OCI-LY3 (cell line): ENCODE data around the gene NDC80.
"Not testable (repeated sequence)": the region's sequence is repeated elsewhere in the genome, so short reads cannot be mapped to it uniquely, and the experiment has no call there.

ENCODE experiments used
- EZH2phosphoT487 ChIP-seq: fragments of 200-600 bp; shearing (Covaris generic); IDR thresholded peaks from 2 replicates; pipeline ENCODE4 v1.6.1; 2018; ENCODE audit warnings: antibody characterized with exemption, mixed run types, low read depth
- TF ChIP-seq, protein P1 (sequence below): fragments of 200-600, 300-600 bp; sonication (generic); IDR thresholded peaks from 2 replicates; pipeline ENCODE4 v1.5.1; 2014; ENCODE audit warnings: antibody characterized with exemption, low read length, low read depth

DNA sequence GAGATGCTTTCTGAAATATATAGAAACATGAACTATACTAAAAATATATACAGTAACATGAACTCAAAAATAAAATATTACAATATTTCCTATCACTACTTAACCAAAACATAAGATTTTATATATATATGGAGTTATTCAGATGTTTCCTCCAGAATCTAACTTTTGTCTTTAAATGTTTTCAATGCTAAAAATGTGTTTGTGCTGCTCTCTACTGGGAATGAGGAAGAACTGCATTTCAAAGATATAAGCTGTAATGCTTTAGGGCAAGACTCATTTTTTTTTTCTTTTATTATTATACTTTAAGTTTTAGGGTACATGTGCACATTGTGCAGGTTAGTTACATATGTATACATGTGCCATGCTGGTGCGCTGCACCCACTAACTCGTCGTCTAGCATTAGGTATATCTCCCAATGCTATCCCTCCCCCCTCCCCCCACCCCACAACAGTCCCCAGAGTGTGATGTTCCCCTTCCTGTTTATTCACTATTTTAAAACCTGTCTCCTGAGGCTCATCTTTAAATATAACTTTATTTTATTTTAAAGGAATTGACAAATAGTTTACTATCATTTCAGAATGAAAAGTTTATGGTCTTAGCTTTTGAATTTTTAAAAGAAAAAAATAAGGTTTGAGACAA is 29.3 kb upstream of the NDC80 start:
- TF ChIP-seq, protein P1, sequence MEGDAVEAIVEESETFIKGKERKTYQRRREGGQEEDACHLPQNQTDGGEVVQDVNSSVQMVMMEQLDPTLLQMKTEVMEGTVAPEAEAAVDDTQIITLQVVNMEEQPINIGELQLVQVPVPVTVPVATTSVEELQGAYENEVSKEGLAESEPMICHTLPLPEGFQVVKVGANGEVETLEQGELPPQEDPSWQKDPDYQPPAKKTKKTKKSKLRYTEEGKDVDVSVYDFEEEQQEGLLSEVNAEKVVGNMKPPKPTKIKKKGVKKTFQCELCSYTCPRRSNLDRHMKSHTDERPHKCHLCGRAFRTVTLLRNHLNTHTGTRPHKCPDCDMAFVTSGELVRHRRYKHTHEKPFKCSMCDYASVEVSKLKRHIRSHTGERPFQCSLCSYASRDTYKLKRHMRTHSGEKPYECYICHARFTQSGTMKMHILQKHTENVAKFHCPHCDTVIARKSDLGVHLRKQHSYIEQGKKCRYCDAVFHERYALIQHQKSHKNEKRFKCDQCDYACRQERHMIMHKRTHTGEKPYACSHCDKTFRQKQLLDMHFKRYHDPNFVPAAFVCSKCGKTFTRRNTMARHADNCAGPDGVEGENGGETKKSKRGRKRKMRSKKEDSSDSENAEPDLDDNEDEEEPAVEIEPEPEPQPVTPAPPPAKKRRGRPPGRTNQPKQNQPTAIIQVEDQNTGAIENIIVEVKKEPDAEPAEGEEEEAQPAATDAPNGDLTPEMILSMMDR = peak; percentile 61
- TF ChIP-seq EZH2phosphoT487 = not testable (repeated sequence)
